GM12874 (cell line): ENCODE data around the gene ARSJ.

Source experiments
- CTCF ChIP-seq: IDR thresholded peaks from 2 replicates; pipeline ENCODE4 v1.5.1; 2011; ENCODE audit warnings: low read depth, mild to moderate bottlenecking, control low read depth, low read length, moderate library complexity; ENCODE audit not compliant: insufficient read depth

ARSJ gene

DNA sequence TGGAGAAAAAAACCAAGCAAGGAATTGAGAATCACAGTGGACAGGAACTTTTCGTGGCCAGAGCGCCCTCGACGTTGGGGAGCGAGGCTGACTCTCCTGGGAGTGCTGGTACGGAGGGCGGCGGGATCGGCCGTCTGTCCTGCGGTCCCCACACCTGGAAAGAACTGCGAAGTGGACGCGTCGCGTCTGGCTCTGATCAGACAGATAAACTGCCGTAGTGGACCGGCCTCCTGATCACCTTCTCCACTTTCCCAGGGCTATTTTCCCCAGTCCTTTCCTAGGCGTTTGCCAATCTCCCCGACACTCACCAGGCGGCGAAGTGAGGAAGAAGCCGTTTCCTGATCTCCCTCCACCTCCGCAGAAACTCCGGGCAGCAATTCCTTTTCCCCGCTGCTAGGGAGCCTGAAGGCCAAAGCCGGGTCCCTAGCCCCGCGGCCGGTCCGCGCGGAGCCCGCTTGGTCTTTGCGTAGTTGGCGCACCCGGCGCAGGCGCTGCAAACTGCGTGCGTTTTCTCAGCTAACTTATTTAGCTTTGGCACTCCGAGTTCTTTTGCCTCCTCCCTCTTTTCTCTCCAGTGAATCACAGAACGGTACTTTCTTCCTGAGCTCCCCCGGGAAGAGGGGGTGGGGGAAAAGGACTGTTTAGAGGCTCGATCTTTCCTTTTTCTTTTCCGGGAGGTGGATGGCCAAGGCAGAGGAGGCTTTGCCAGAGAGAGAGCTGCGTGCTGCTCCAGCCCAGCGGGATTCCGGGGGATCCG is at the start of gene ARSJ:
ARSJ (minus strand) TSS at position 500 of the 757 bp plus-strand sequence. CDS start 813 bp downstream, outside the sequence.
- TF ChIP-seq CTCF: no peak

DNA sequence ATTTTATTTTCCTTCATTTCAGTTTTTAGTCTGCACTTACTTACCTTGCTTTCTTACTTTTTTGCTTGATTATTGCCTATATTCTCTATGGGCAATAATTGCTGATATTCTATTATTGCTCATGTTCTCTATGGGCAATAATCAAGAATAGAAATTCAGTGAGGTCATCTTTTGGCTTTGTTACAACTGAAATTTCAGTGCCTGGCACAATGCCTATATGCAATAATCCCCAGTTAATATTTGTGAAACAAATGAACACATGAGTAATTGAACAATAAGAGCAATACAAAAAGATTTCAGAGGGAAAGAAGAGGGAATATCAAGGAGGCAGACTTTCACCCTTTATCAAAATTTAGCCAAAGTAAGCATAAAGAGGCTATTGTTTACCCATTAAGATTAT is 48.6 kb upstream of the ARSJ start:
- no peak for TF ChIP-seq CTCF

- no peak for TF ChIP-seq CTCF
Measured at GRCh38 chr4:114027596-114027995, 48.1 kb upstream of the ARSJ start.

- no peak for TF ChIP-seq CTCF
Measured at GRCh38 chr4:114026447-114026846, 47.0 kb upstream of the ARSJ start.

GRCh38 chr4:114025176-114025777 is 45.8 kb upstream of the ARSJ start:
- no peak for TF ChIP-seq CTCF

DNA sequence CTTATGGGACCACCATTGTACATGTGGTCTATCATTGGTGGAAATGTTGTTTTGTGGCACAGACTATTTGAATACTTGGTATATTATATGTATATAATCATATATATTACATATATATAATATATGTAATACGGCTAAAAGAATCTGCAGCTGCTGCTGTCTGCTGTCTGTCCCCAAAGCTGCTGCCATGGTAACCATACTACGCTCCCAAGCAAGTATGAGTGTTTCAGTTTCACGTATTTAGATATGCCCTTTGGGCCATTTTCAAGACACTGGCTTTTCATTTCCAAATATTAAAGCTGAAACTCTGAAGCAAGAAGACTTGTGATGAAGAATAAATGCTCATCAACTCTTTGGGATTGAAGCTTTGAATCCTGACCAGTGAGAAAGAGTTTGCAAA is 42.0 kb upstream of the ARSJ start:
- TF ChIP-seq CTCF: no peak

DNA sequence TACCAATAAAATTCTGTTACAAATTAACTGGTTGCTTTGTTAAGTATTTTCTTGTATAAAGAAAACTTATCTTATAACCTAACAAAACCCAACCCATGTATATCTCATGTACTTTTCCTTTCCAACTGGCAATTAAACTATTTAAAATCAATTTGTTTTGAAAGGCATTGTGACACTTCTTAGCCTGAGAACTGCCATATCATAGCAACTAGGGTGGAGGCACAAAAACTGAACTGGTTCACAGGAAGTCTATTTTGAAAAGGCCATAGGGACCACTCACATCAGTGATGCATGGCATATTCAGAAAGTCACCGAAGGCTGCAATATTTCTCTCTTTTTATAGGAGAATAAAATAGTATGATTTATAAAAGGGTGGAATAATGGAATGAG is 40.5 kb upstream of the ARSJ start:
- TF ChIP-seq CTCF: no peak
